Effector CD8-positive, alpha-beta T cell (primary cell): ENCODE measurements around the gene OR4K14.
"Not testable (repeated sequence)": the region's sequence is repeated elsewhere in the genome, so short reads cannot be mapped to it uniquely, and the experiment has no call there.

Experiments
- DNase-seq: peaks from one replicate; lab custom pipeline; 2025; lab: John Stamatoyannopoulos, UW
- total RNA-seq, 4 experiments: gene quantifications; one replicate each; lab custom pipeline; 2026; lab: John Stamatoyannopoulos, UW

The OR4K14 gene
- 0 reads per million in 4 experiments for total RNA-seq

DNA sequence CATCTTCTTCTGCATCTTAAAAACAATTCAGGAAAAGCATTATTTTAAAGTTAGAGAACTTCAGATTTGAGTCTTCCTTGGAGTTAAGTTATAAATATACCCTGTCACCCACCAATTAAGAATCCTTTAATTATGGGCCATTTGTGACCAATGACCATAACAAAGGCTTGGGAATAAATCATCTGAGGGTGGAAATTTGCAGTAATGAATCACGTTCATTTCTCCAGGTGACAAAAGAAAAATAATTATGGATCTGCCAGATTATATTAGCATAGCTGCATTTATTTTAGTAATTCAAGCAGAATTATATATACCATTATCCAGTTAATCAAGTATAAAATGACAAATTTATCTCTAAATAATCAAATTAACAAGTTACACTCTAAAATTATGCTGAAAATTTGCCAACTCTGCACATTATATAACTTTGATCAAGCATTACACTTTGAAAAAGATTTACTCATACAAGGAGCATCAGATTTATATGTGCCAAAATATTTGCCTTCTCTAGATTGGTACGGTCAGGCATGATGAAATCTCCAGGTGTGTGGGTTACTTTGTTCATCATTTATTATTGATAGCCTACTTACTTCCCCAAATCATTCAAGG, at the start of gene OR4K14:
Gene OR4K14, minus strand, starts transcription at position 51 of the 609 bp plus-strand sequence. CDS start 4,114 bp downstream, outside the sequence.
- no peak for DNase-seq

DNA sequence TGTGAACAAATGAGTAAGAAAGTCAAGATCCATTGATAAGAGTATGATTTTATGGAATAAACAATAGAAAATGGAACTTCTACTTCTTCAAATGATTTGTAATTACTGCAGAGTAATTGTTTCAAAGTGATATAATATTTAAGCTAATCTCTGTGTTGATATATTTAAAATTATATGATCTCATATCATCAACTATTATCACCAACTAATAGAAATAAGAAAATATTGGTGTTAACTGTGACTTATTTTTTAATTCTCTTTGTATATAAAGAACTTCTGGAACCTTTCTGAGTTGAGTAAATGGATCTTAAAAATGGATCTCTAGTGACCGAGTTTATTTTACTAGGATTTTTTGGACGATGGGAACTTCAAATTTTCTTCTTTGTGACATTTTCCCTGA, 40.6 kb upstream of the OR4K14 start, which contains the start of gene OR4L1:
Gene OR4L1, plus strand, starts transcription at position 301 of the 400 bp plus-strand sequence. Its CDS starts 0 bp downstream, at position 301.
- no peak for DNase-seq

DNA sequence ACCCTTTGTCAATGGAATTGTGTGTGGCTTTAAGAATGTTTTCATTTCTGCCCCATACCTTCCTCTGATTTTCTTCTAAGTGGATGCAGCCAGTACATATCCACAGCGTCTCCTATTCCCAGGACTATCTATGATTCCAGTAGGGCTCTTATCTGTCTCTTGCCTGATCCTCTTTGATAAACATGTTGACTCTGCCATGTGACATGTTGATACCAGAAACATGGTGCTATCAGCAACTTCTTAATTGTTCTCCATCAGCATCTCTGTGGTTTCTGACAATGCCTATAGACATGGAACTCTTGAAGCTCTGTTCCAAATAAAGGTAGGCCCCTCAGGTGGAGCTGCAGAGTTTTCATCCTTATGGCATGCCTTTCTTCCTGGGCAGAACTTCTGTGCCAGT, 29.1 kb upstream of the OR4K14 start:
- DNase-seq: no peak

- no peak for DNase-seq
Observed at GRCh38 chr14:20044243-20044642, 25.1 kb upstream of the OR4K14 start.

- no peak for DNase-seq
Observed at GRCh38 chr14:20035938-20036337, 16.8 kb upstream of the OR4K14 start, which contains the start of gene OR4K13. OR4K13 (minus strand) TSS chr14:20036038; CDS start chr14:20034758, 1,280 bp downstream.

- no peak for DNase-seq
Observed at GRCh38 chr14:20035449-20035848, 16.3 kb upstream of the OR4K14 start.

DNA sequence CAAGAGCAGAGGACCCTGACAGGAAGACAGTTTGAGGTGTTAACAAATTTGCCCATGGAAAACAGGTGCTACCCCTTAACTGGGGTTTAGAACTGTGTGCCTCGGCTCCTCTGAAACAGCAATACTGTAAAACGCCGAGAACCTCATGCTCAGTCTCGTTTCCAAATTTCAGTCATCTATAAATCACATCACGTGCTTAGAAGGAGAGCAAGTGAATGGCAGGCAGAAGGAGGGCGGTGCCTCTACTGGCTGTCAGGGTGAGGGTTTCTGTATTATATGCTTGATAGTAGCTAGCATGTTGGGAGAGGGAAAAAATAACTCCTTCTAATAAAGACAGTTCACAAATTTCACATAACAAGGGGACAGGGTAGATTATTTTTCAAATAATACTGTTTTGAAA, 12.0 kb upstream of the OR4K14 start:
- DNase-seq: no peak

DNA sequence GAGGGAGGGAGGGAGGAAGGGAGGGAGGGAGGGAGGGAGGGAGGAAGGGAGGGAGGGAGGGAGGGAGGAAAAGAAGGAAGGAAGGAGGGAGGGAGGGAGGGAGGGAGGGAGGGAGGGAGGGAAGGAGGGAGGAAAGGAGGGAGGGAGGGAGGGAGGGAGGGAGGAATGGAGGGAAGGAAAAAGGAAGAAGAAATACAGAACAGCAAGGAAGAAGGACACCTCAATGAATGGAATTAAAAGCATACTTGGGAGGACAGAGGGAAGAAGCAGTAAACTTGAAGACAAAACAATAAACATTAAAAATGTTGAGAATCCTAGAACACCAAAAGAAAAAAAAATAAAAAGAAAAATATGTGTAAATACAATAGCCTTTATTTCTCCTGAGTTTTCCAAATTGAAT, 11.0 kb downstream of the OR4K14 start:
- DNase-seq: no peak

GRCh38 chr14:20002319-20002718, 16.8 kb downstream of the OR4K14 start:
- DNase-seq: no peak

DNA sequence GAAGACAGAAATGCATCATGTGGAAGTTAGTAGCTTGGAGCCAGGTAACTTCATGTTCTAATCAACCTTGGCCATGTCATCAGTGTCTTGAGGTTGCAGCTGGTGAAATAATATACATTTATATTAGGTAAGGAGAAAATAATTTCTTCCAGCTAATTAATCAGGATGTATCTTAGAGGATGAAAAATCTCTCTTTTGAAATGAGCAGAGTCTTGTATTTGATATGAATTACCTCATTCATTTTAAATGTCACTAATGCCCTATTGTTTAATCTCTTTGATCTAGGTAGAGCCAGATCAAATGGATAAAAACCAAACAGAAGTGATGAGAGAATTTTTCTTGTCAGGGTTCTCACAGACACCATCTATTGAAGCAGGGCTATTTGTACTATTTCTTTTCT, 17.2 kb downstream of the OR4K14 start, which contains the start of gene OR4Q2:
Gene OR4Q2, plus strand, starts transcription at position 301 of the 400 bp plus-strand sequence.
- no peak for DNase-seq

GRCh38 chr14:19993438-19993837, 25.7 kb downstream of the OR4K14 start:
- DNase-seq: no peak

GRCh38 chr14:19975291-19975690, 43.8 kb downstream of the OR4K14 start, which contains the start of gene OR4K15:
OR4K15 (plus strand) TSS chr14:19975591; CDS start chr14:19975591, 0 bp downstream.
- DNase-seq: no peak

GRCh38 chr14:19974844-19975243, 44.3 kb downstream of the OR4K14 start:
- DNase-seq: no peak

GRCh38 chr14:19969735-19970134, 49.4 kb downstream of the OR4K14 start:
- DNase-seq: not testable (repeated sequence)
